PC-3 (cell line): ENCODE results near the gene NAIF1. TPM values are rescaled to one million over a fixed set of nuclear protein-coding genes. Genes with fewer than 3 reads are reported as not detected.

ENCODE experiments used
- ATAC-seq: fragments of 200-7000 bp; cut with Tn5 transposase; 2 replicates; pipeline ENCODE4 v1.9.1; 2020; ENCODE audit warnings: mild to moderate bottlenecking, moderate library complexity
- BruUV-seq: library from RNA; stranded (reverse); fragments of 400-500 nt; replicated peaks from 2 replicates; lab custom pipeline; 2021; lab: Mats Ljungman, UMichigan
- CTCF ChIA-PET: fragments of 300-600 bp; sonication (Branson Sonifier 250); formaldehyde crosslinking; loops from one replicate; lab custom pipeline; 2022; ENCODE audit warnings: antibody characterized with exemption; lab: Charles Lee
- POLR2A ChIA-PET: fragments of 300-600 bp; sonication (Branson Sonifier 250); formaldehyde crosslinking; loops from one replicate; lab custom pipeline; 2022; ENCODE audit warnings: antibody characterized with exemption; ENCODE audit not compliant: unreplicated experiment; lab: Charles Lee
- DNase-seq: peaks from one replicate; pipeline ENCODE4 v3.0.0-alpha.2; 2015
- H2AFZ ChIP-seq: fragments of 300-600 bp; sonication (generic); 2 replicates; pipeline ENCODE4 v1.6.0; 2016; ENCODE audit warnings: antibody characterized with exemption, low read length
- H3F3A ChIP-seq: fragments of 300-600 bp; sonication (generic); one replicate; pipeline ENCODE4 v1.6.0; 2017; ENCODE audit warnings: antibody characterized with exemption, low read length, control low read depth, mild to moderate bottlenecking; ENCODE audit not compliant: unreplicated experiment
- H3K27ac ChIP-seq: fragments of 300-600 bp; sonication (generic); 2 replicates; pipeline ENCODE4 v1.5.1; 2016; ENCODE audit warnings: mild to moderate bottlenecking, low read length
- H3K27me3 ChIP-seq: fragments of 300-600 bp; sonication (generic); 2 replicates; pipeline ENCODE4 v1.6.1; 2016; ENCODE audit warnings: low read length, mixed read lengths
- H3K36me3 ChIP-seq: fragments of 300-600 bp; sonication (generic); 2 replicates; pipeline ENCODE4 v1.6.1; 2016; ENCODE audit warnings: low read depth, mixed run types, low read length, mixed read lengths
- H3K4me1 ChIP-seq: fragments of 300-600 bp; sonication (generic); 2 replicates; pipeline ENCODE4 v1.5.1; 2016; ENCODE audit warnings: low read length; ENCODE audit not compliant: insufficient read depth
- H3K4me2 ChIP-seq: fragments of 300-600 bp; sonication (generic); 2 replicates; pipeline ENCODE4 v1.6.0; 2016; ENCODE audit warnings: low read length
- H3K4me3 ChIP-seq: fragments of 300-600 bp; sonication (generic); 2 replicates; pipeline ENCODE4 v1.5.1; 2016; ENCODE audit warnings: mild to moderate bottlenecking, low read length, mixed read lengths
- H3K79me2 ChIP-seq: fragments of 300-600 bp; sonication (generic); 2 replicates; pipeline ENCODE4 v1.6.1; 2017; ENCODE audit warnings: low read length, mixed read lengths
- H3K9ac ChIP-seq: fragments of 300-600 bp; sonication (generic); 2 replicates; pipeline ENCODE4 v1.6.0; 2016; ENCODE audit warnings: mild to moderate bottlenecking, low read length
- H3K9me2 ChIP-seq: fragments of 300-600 bp; sonication (generic); replicated peaks from 2 replicates; pipeline ENCODE4 v1.6.1; 2016; ENCODE audit warnings: mixed run types, low read length, mixed read lengths
- H3K9me3 ChIP-seq: fragments of 300-600 bp; sonication (generic); 2 replicates; pipeline ENCODE4 v1.6.1; 2016; ENCODE audit warnings: low read length, mixed read lengths
- H4K20me1 ChIP-seq: fragments of 300-600 bp; sonication (generic); 2 replicates; pipeline ENCODE4 v1.6.1; 2016; ENCODE audit warnings: low read length, mixed read lengths
- EZH2 ChIP-seq: fragments of 300-600 bp; sonication (generic); IDR thresholded peaks from one replicate; pipeline ENCODE4 v1.6.1; 2017; ENCODE audit warnings: antibody characterized with exemption, mild to moderate bottlenecking, low read length; ENCODE audit not compliant: unreplicated experiment
- EZH2phosphoT487 ChIP-seq: fragments of 300-600 bp; sonication (generic); IDR thresholded peaks from 2 replicates; pipeline ENCODE4 v1.6.1; 2018; ENCODE audit warnings: mild to moderate bottlenecking, antibody characterized with exemption, low read length, borderline replicate concordance
- intact Hi-C: fragments of 100-400 bp; cut with micrococcal nuclease; formaldehyde crosslinking; loops from 2 replicates; pipeline ENCODE4 v1.9.0; 2023
- total RNA-seq: library from RNA; depleted of rRNA; stranded (reverse); fragments of >200 nt; gene quantifications from 2 replicates; pipeline ENCODE4 v1.2.3, GENCODE V29; 2014
- TF ChIP-seq, protein P1 (sequence below): fragments of 300-600 bp; sonication (generic); conservative IDR thresholded peaks from 2 replicates; pipeline ENCODE4 v1.5.1; 2017; ENCODE audit warnings: antibody characterized with exemption, low read depth, mild to moderate bottlenecking, low read length

NAIF1 gene
- total RNA-seq, 1 experiment from 2014 or later: 8.4 TPM

DNA sequence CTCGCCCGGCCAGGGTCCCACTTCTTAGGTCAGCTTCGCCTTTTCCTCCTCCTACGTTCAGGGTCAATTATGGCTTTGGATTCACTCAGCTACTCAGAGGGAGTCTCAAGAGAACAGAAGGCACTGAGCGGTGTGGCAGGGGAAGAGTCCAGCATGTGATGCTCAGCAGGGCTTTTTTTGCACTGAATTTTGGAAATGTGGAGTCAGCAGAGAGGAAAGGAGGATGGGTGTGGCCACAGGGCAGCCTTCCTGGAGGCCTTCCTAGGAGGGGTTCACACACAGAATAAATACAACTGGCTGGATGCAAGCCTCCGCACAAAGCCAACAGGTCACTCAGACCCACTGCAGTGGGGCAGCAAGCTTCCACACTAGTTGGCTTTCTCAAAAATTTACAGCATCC lies 4.8 kb downstream of the NAIF1 start:
- H3K4me3 ChIP-seq: no peak overlapping the region
- no peaks in the 10 kb centered on the region for H4K20me1 ChIP-seq
- no peak overlapping the region for H3K9ac ChIP-seq
- no peak overlapping the region for H3K27ac ChIP-seq
- intact Hi-C loops: no loop called here
- peaks cover 18% of the 10 kb centered on the region for H3K79me2 ChIP-seq
- CTCF ChIA-PET: no interaction called here
- no peak for DNase-seq
- no peaks in the 10 kb centered on the region for H3F3A ChIP-seq
- no TSS peak for BruUV-seq
- H3K4me1 ChIP-seq: peaks cover 27% of the 10 kb centered on the region
- ATAC-seq: no peak
- no peaks in the 10 kb centered on the region for H3K9me3 ChIP-seq
- no peak overlapping the region for H3K4me2 ChIP-seq
- no peaks in the 10 kb centered on the region for H3K36me3 ChIP-seq
- no peaks in the 10 kb centered on the region for H3K27me3 ChIP-seq
- H3K9me2 ChIP-seq: no peaks in the 10 kb centered on the region
- TF ChIP-seq EZH2phosphoT487: no peak
- no peak for TF ChIP-seq EZH2
- TF ChIP-seq, protein P1, sequence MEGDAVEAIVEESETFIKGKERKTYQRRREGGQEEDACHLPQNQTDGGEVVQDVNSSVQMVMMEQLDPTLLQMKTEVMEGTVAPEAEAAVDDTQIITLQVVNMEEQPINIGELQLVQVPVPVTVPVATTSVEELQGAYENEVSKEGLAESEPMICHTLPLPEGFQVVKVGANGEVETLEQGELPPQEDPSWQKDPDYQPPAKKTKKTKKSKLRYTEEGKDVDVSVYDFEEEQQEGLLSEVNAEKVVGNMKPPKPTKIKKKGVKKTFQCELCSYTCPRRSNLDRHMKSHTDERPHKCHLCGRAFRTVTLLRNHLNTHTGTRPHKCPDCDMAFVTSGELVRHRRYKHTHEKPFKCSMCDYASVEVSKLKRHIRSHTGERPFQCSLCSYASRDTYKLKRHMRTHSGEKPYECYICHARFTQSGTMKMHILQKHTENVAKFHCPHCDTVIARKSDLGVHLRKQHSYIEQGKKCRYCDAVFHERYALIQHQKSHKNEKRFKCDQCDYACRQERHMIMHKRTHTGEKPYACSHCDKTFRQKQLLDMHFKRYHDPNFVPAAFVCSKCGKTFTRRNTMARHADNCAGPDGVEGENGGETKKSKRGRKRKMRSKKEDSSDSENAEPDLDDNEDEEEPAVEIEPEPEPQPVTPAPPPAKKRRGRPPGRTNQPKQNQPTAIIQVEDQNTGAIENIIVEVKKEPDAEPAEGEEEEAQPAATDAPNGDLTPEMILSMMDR: no peak
- H2AFZ ChIP-seq: no peak overlapping the region
- POLR2A ChIA-PET: no interaction called here

DNA sequence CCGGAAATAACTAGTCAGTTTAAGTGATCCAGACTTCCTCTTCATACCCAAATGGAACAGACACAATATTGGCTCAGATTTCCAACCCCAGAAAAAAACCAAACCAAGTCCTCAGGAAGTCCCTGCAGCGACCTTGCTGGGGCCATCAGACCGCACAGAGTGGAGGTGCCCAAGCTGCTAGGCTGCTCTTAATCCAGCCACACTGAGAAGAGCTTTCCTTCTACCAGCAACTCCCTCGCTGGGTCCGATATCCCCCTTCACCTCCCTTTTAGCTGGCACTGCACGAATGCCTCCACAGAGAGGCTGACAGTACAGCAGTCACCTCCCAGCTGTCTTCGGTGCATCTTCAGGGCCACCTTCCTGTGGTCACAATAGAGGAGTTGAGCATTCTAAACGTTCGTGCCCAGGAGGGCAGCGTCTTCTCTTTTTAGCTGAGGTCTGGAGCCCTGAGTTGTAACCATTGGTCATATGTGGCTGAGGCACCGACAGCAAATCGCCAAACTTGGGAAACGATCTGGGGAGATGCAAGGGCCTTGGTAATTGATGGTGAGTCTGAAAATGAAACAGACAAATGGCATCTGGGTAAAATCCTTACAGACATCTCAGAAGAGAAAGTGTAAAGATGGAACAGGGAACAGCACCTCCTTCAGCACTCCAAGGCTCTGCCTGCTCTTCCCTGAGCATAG lies 5.7 kb downstream of the NAIF1 start:
- Histone ChIP-seq H3K27me3 (no peaks in the 10 kb centered on the region), H3K4me2 (no peak overlapping the region), H3K27ac (no peak overlapping the region), H3K4me3 (no peak overlapping the region), H3F3A (no peaks in the 10 kb centered on the region), H3K9me3 (no peaks in the 10 kb centered on the region), H4K20me1 (no peaks in the 10 kb centered on the region), H3K9me2 (no peaks in the 10 kb centered on the region), H2AFZ (no peak overlapping the region), H3K36me3 (no peaks in the 10 kb centered on the region), H3K9ac (no peak overlapping the region), H3K4me1 (peaks cover 25% of the 10 kb centered on the region), H3K79me2 (peaks cover 13% of the 10 kb centered on the region)
- ChIA-PET CTCF (no interaction called here), POLR2A (no interaction called here)
- intact Hi-C loops: no loop called here
- no TSS peak for BruUV-seq
- DNase-seq (no peak), ATAC-seq (no peak)
- TF ChIP-seq EZH2 (no peak), EZH2phosphoT487 (no peak)
- TF ChIP-seq, protein P1: no peak

DNA sequence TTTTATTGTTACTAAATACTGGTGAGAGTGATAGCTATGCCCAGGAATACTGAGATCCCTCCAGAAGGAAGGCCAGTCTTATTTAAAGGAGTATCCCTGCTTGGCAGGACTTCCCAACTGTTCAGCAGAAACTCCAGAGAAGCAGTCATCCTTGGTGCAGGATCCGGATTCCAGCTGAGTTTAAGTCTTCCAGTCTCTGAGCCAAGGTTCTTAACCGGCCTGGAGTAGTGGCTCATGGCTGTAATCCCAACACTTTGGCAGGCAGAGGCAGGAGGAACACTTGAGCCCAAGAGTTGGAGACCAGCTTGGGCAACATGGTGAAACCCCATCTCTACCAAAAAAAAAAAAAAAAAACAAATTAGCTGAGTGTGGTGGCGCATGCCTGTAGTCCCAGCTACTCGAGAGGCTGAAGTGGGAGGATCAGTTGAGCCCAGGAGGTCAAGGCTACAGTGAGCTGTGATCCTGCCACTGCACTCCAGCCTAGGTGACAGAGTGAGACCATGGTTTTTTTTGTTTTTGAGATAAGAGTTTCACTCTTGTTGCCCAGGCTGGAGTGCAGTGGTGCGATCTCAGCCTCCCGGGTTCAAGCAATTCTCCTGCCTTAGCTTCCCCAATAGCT lies 7.6 kb downstream of the NAIF1 start:
- H3K4me2 ChIP-seq: no peak overlapping the region
- no TSS peak for BruUV-seq
- intact Hi-C loops: no loop called here
- H4K20me1 ChIP-seq: no peaks in the 10 kb centered on the region
- H3K27ac ChIP-seq: no peak overlapping the region
- peaks cover 13% of the 10 kb centered on the region for H3K4me1 ChIP-seq
- no peak overlapping the region for H2AFZ ChIP-seq
- H3K9me2 ChIP-seq: no peaks in the 10 kb centered on the region
- ChIA-PET CTCF (interaction anchor here (0.7 kb wide), 1 partner anchor 38 kb away, joined by 4 read pairs; no protein-coding TSS in a partner anchor), POLR2A (no interaction called here)
- no peak for DNase-seq
- no peaks in the 10 kb centered on the region for H3K9me3 ChIP-seq
- no peak for ATAC-seq
- H3K36me3 ChIP-seq: no peaks in the 10 kb centered on the region
- H3K27me3 ChIP-seq: no peaks in the 10 kb centered on the region
- no peak overlapping the region for H3K9ac ChIP-seq
- no peak overlapping the region for H3K4me3 ChIP-seq
- no peaks in the 10 kb centered on the region for H3F3A ChIP-seq
- TF ChIP-seq EZH2phosphoT487 (no peak), EZH2 (no peak)
- TF ChIP-seq, protein P1: no peak
- no peaks in the 10 kb centered on the region for H3K79me2 ChIP-seq
